Hypothalamus (tissue), 51 donors: Measurements from ENCODE around the gene FRAS1.
"Not testable (repeated sequence)": the region's sequence is repeated elsewhere in the genome, so short reads cannot be mapped to it uniquely, and the experiment has no call there.

Source experiments
- DNase-seq, 51 donors: peaks; one replicate each; lab custom pipeline; 2025; lab: John Stamatoyannopoulos, UW

FRAS1 gene

GRCh38 chr4:78100060-78100459 is 42.9 kb downstream of the FRAS1 start:
- no peak for DNase-seq

- DNase-seq = peak in 1 of 51 donors; percentile 5
These were observed 62.6 kb downstream of the FRAS1 start for GRCh38 chr4:78119698-78120097.

- DNase-seq = no peak
These were observed 63.2 kb downstream of the FRAS1 start for GRCh38 chr4:78120144-78120880.

- DNase-seq = no peak
These were observed 64.3 kb downstream of the FRAS1 start for GRCh38 chr4:78121338-78121904.

- DNase-seq = not testable (repeated sequence)
These were observed 68.8 kb downstream of the FRAS1 start for GRCh38 chr4:78125834-78126331.

- no peak for DNase-seq
These were observed 72.4 kb downstream of the FRAS1 start for GRCh38 chr4:78129383-78130108.

GRCh38 chr4:78131403-78131802 is 74.3 kb downstream of the FRAS1 start:
- peak in 1 of 51 donors; percentile 36 for DNase-seq

GRCh38 chr4:78136109-78137081 is 79.3 kb downstream of the FRAS1 start:
- DNase-seq = no peak

- no peak for DNase-seq
These were observed 80.4 kb downstream of the FRAS1 start for GRCh38 chr4:78137532-78137931.

GRCh38 chr4:78138252-78138651 is 81.1 kb downstream of the FRAS1 start:
- DNase-seq = no peak

GRCh38 chr4:78143634-78144033 is 86.5 kb downstream of the FRAS1 start:
- DNase-seq = no peak

- no peak for DNase-seq
These were observed 87.9 kb downstream of the FRAS1 start for GRCh38 chr4:78145008-78145407.

- DNase-seq = no peak
These were observed 88.5 kb downstream of the FRAS1 start for GRCh38 chr4:78145622-78146021.

- DNase-seq = no peak
These were observed 92.8 kb downstream of the FRAS1 start for GRCh38 chr4:78149751-78150542.

GRCh38 chr4:78150543-78150864 is 93.4 kb downstream of the FRAS1 start:
- DNase-seq = no peak

GRCh38 chr4:78152795-78153194 is 95.7 kb downstream of the FRAS1 start:
- DNase-seq = no peak

GRCh38 chr4:78154972-78155590 is 98.0 kb downstream of the FRAS1 start:
- no peak for DNase-seq

- DNase-seq = no peak
These were observed 98.5 kb downstream of the FRAS1 start for GRCh38 chr4:78155616-78156105.

- DNase-seq = no peak
These were observed 99.4 kb downstream of the FRAS1 start for GRCh38 chr4:78156520-78156919.
